Right atrium auricular region (tissue), 2 donors: Measurements from ENCODE around the gene AP4E1. TPM values are rescaled to one million over a fixed set of nuclear protein-coding genes. Genes with fewer than 3 reads are reported as not detected.

Experiments used
- DNase-seq: peaks from one replicate; pipeline ENCODE4 v3.0.0-alpha.2; 2019; ENCODE audit warnings: low spot score
- H3K27ac ChIP-seq, 2 donors: fragments of 200-600 bp; sonication (generic); 1 replicate in 1 of 2; 2 replicates in 1 of 2; pipeline ENCODE4 v1.5.1; 2016 to 2019
- H3K27me3 ChIP-seq, 2 donors: fragments of 200-600 bp; sonication (generic); one replicate each; pipeline versions ENCODE4 v1.5.1 to v1.6.0; 2017 to 2019
- H3K36me3 ChIP-seq: fragments of 200-600 bp; sonication (generic); one replicate; pipeline ENCODE4 v1.5.1; 2016
- H3K4me1 ChIP-seq, 2 donors: fragments of 200-600 bp; sonication (generic); one replicate each; pipeline versions ENCODE4 v1.5.1 to v1.6.0; 2017 to 2019
- H3K4me3 ChIP-seq, 2 donors: fragments of 200-600 bp; sonication (generic); 1 replicate in 1 of 2; 2 replicates in 1 of 2; pipeline ENCODE4 v1.5.1; 2017 to 2019; ENCODE audit warnings: mild to moderate bottlenecking in 1 of 2, moderate library complexity in 1 of 2
- H3K9me3 ChIP-seq, 2 donors: fragments of 200-600 bp; sonication (generic); one replicate each; pipeline ENCODE4 v1.5.1; 2019
- total RNA-seq, 2 donors: library from RNA; depleted of rRNA; stranded (reverse); fragments of >200 nt; gene quantifications; one replicate each; pipeline ENCODE4 v1.1.0, GENCODE V29; 2016
- TF ChIP-seq, protein P1 (sequence below), 2 donors: fragments of 200-600 bp; sonication (generic); IDR thresholded peaks; one replicate each; pipeline ENCODE4 v1.5.1; 2019; ENCODE audit warnings: antibody characterized with exemption in 2 of 2

AP4E1 gene
- total RNA-seq, 2 donors from 2014 or later: 7.0 to 11.7 TPM

DNA sequence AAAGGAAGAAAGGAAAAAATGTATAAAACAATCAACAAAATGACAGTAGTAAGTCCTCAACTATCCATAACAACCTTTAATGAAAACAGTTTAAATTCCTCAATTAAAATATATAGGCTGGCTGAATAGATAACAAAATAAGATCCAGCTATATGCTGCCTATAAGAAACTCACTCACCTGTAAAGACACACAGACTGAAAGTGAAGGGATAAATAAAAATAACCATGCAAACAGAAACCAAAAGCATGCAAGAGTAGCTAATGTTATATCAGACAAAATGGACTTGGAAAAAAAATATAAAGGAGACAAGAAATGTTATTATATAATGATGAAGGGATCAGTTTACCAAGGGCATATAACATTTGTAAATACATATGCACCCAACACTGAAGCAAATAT, 51.2 kb downstream of the AP4E1 start:
- DNase-seq: no peak
- Histone ChIP-seq H3K4me3 (no peak overlapping the region), H3K27ac (no peak overlapping the region), H3K4me1 (no peaks in the 10 kb centered on the region), H3K27me3 (no peaks in the 10 kb centered on the region), H3K36me3 (peaks cover 42% of the 10 kb centered on the region), H3K9me3 (peaks cover 0 to 36% of the 10 kb centered on the region in 2 donors)
- TF ChIP-seq, protein P1, sequence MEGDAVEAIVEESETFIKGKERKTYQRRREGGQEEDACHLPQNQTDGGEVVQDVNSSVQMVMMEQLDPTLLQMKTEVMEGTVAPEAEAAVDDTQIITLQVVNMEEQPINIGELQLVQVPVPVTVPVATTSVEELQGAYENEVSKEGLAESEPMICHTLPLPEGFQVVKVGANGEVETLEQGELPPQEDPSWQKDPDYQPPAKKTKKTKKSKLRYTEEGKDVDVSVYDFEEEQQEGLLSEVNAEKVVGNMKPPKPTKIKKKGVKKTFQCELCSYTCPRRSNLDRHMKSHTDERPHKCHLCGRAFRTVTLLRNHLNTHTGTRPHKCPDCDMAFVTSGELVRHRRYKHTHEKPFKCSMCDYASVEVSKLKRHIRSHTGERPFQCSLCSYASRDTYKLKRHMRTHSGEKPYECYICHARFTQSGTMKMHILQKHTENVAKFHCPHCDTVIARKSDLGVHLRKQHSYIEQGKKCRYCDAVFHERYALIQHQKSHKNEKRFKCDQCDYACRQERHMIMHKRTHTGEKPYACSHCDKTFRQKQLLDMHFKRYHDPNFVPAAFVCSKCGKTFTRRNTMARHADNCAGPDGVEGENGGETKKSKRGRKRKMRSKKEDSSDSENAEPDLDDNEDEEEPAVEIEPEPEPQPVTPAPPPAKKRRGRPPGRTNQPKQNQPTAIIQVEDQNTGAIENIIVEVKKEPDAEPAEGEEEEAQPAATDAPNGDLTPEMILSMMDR (IDR thresholded peaks at IDR 0.05): no peak

DNA sequence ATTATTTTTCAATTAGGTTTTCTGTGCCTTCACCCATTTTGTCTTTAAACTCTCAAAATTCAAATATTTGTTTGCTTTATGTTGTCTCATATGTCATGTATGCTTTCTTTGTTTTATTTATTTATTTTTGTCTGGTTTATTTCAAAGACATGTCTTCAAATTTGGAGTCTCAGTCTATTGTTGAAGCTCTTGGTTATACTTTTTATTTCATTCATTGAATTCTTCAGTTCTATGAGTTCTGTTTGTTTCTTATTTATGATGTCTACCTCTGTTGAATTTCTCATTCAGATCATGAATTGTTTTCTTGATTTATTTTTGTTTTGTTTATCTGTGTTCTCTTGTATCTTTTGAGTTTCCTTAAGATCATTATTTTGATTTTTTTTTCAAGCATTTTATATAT, 55.6 kb downstream of the AP4E1 start:
- Histone ChIP-seq H3K27ac (no peak overlapping the region), H3K4me1 (no peaks in the 10 kb centered on the region), H3K36me3 (peaks cover 36% of the 10 kb centered on the region), H3K4me3 (no peak overlapping the region), H3K9me3 (peaks cover 0 to 44% of the 10 kb centered on the region in 2 donors), H3K27me3 (no peaks in the 10 kb centered on the region)
- TF ChIP-seq, protein P1 (IDR thresholded peaks at IDR 0.05): no peak
- no peak for DNase-seq

DNA sequence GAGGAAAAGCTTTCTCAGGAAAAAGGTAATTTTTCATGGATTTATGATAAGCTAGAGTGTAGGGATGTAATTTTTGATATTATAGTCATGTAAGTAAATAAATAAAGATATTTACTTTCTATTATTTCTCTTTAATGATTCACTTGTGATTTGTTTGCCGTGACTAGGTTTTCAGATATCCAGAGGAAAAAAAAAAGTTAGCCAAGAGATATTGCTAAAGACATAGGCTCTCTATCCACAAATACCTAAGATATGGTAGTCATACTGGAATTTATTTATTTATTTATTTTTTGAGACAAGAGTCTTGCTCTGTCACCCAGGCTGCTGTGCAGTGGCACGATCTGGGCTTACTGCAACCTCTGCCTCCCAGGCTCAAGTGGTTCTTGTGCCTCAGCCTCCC, 59.9 kb downstream of the AP4E1 start:
- Histone ChIP-seq H3K27ac (no peak overlapping the region), H3K9me3 (peaks cover 9 to 45% of the 10 kb centered on the region in 2 donors), H3K36me3 (peaks cover 40% of the 10 kb centered on the region), H3K27me3 (no peaks in the 10 kb centered on the region), H3K4me3 (no peak overlapping the region), H3K4me1 (no peaks in the 10 kb centered on the region)
- TF ChIP-seq, protein P1 (IDR thresholded peaks at IDR 0.05): no peak
- no peak for DNase-seq

DNA sequence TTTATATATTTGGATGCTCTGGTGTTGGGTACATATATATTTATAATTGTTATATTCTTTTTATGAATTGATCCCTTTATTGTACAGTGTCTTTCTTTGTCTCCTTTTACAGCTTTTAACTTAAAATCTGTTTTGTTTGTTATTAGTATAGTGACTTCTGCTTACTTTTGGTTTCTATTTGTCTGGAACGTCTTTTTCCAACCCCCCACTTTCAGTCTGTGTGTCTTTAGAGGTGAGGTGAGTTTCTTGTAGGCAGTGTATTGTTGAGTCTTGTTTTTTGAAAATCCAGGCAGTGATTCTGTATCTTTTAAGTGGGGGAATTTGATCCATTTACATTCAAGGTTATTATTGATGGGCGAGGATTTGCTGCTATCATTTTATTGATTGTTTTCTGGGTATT, 62.0 kb downstream of the AP4E1 start:
- H3K9me3 ChIP-seq: peaks cover 9 to 23% of the 10 kb centered on the region in 2 donors
- H3K4me1 ChIP-seq: no peaks in the 10 kb centered on the region
- H3K4me3 ChIP-seq: no peak overlapping the region
- no peaks in the 10 kb centered on the region for H3K27me3 ChIP-seq
- no peak for DNase-seq
- H3K36me3 ChIP-seq: peaks cover 48% of the 10 kb centered on the region
- H3K27ac ChIP-seq: no peak overlapping the region
- TF ChIP-seq, protein P1 (IDR thresholded peaks at IDR 0.05): no peak

DNA sequence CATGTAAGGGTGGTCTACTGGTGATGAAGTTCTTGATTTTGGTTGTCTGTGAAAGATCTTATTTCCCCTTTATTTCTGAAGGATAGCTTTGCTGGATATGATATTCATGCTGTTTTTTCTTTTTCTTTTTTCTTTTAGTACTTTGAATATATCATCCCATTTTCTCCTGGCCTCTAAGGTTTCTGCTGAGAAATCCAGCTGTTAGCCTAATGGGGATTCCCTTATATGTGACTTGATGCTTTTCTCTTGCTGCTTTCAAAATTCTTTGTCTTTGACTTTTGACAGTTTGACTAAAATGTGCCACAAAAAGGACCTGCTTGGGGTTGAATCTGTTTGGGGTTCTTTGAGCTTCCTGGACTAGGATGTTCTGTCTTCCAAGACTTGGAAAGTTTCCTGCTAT, 62.6 kb downstream of the AP4E1 start:
- DNase-seq: no peak
- Histone ChIP-seq H3K4me3 (no peak overlapping the region), H3K27ac (no peak overlapping the region), H3K9me3 (peaks cover 9 to 23% of the 10 kb centered on the region in 2 donors), H3K27me3 (no peaks in the 10 kb centered on the region), H3K36me3 (peaks cover 48% of the 10 kb centered on the region), H3K4me1 (no peaks in the 10 kb centered on the region)
- TF ChIP-seq, protein P1 (IDR thresholded peaks at IDR 0.05): no peak

DNA sequence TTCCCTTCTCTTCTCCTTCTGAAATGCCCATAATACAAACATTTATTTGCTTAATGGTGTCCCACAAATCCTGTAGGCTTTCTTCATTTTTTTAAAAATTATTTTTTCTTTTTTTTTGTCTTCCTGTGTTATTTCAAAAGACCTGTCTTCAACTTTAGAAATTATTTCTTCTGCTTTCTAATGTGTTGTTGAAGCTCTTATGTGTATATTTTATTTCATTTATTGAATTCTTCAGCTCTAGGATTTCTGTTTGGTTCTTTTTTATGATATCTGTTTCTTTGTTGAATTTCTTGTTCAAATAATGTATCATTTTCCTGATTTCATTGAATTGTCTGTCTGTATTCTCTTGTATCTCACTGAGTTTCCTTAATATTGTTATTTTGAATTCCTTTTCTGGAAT, 63.1 kb downstream of the AP4E1 start:
- DNase-seq: no peak
- Histone ChIP-seq H3K36me3 (peaks cover 48% of the 10 kb centered on the region), H3K27ac (no peak overlapping the region), H3K4me3 (no peak overlapping the region), H3K27me3 (no peaks in the 10 kb centered on the region), H3K9me3 (peaks cover 9 to 23% of the 10 kb centered on the region in 2 donors), H3K4me1 (no peaks in the 10 kb centered on the region)
- TF ChIP-seq, protein P1 (IDR thresholded peaks at IDR 0.05): no peak
